GM12878 (cell line): Measurements from ENCODE around the gene ULBP3. TPM values are rescaled to one million over a fixed set of nuclear protein-coding genes. Genes with fewer than 3 reads are reported as not detected.
"Not testable (repeated sequence)": the region's sequence is repeated elsewhere in the genome, so short reads cannot be mapped to it uniquely, and the experiment has no call there.

Experiments
- ATAC-seq: fragments of 200-7000 bp; cut with Tn5 transposase; 3 replicates; pipeline ENCODE4 v1.9.1; 2020; ENCODE audit warnings: mild to moderate bottlenecking, moderate library complexity
- BruUV-seq: library from RNA; stranded (reverse); fragments of 400-500 nt; replicated peaks from 2 replicates; lab custom pipeline; 2021; lab: Mats Ljungman, UMichigan
- CTCF ChIA-PET: fragments of 300-600 bp; sonication (Branson Sonifier 250); formaldehyde crosslinking; extraction: SDS; loops from one replicate; lab custom pipeline; 2021; ENCODE audit warnings: inconsistent platforms; lab: Yijun Ruan, JAX
- POLR2A ChIA-PET: fragments of 350-600 bp; formaldehyde crosslinking; extraction: SDS; loops from one replicate; lab custom pipeline; 2021; ENCODE audit warnings: inconsistent platforms; lab: Charles Lee
- RAD21 ChIA-PET: fragments of 300-600 bp; sonication (Branson Sonifier 250); formaldehyde crosslinking; loops from one replicate; lab custom pipeline; 2023; ENCODE audit warnings: antibody characterized with exemption; ENCODE audit not compliant: unreplicated experiment; lab: Charles Lee
- SMC1A ChIA-PET: fragments of 300-600 bp; sonication (Branson Sonifier 250); formaldehyde crosslinking; loops from one replicate; lab custom pipeline; 2023; ENCODE audit not compliant: unreplicated experiment, uncharacterized antibody; lab: Charles Lee
- DNase-seq: peaks from one replicate; pipeline ENCODE4 v3.0.0-alpha.2; 2011; ENCODE audit warnings: low read depth, low spot score
- FAIRE-seq: peaks from 3 replicates; lab custom pipeline; 2011; peaks lifted over from hg19 to GRCh38; lab: Jason Lieb, UNC
- H2AFZ ChIP-seq: 2 replicates; pipeline ENCODE4 v1.6.0; 2011; ENCODE audit warnings: low read depth, low read length, control low read depth; ENCODE audit not compliant: control insufficient read depth
- H3K27ac ChIP-seq: 2 replicates; pipeline ENCODE4 v1.5.1; 2011; ENCODE audit warnings: control low read depth; ENCODE audit not compliant: control insufficient read depth, insufficient read depth
- H3K27me3 ChIP-seq, 2 experiments: replicated peaks in 1 of 2; 2 replicates each; pipeline versions ENCODE4 v1.6.0 to v1.6.1; 2011; ENCODE audit warnings: low read length in 1 of 2; ENCODE audit not compliant: control insufficient read depth in 2 of 2, insufficient read depth in 2 of 2
- H3K36me3 ChIP-seq, 2 experiments: 2 replicates each; pipeline ENCODE4 v1.5.1; 2011; ENCODE audit warnings: low read length in 1 of 2; ENCODE audit not compliant: control insufficient read depth in 2 of 2, insufficient read depth in 2 of 2
- H3K4me1 ChIP-seq: 2 replicates; pipeline ENCODE4 v1.6.1; 2011; ENCODE audit warnings: mild to moderate bottlenecking, low read length, moderate library complexity, mixed read lengths; ENCODE audit not compliant: control insufficient read depth, insufficient read depth
- H3K4me2 ChIP-seq: 2 replicates; pipeline ENCODE4 v1.6.0; 2011; ENCODE audit warnings: control low read depth; ENCODE audit not compliant: control insufficient read depth, insufficient read depth
- H3K4me3 ChIP-seq: fragments of 200-600 bp; sonication (generic); 2 replicates; pipeline ENCODE4 v1.5.1; 2016
- H3K79me2 ChIP-seq: 2 replicates; pipeline ENCODE4 v1.6.0; 2011; ENCODE audit warnings: low read length; ENCODE audit not compliant: control insufficient read depth, insufficient read depth
- H3K9ac ChIP-seq: 2 replicates; pipeline ENCODE4 v1.8.0; 2011; ENCODE audit warnings: low read length, control low read depth, mixed read lengths; ENCODE audit not compliant: control insufficient read depth, insufficient read depth
- H3K9me3 ChIP-seq: replicated peaks from 3 replicates; pipeline ENCODE4 v1.5.1; 2011; ENCODE audit warnings: mild to moderate bottlenecking, low read length; ENCODE audit not compliant: control insufficient read depth, insufficient read depth
- H4K20me1 ChIP-seq: 2 replicates; pipeline ENCODE4 v1.6.0; 2011; ENCODE audit not compliant: control insufficient read depth, insufficient read depth
- RAD51 ChIP-seq: fragments of 450-650 bp; IDR thresholded peaks from 2 replicates; pipeline ENCODE4 v1.6.1; 2016; ENCODE audit warnings: moderate library complexity, mild to moderate bottlenecking, inconsistent platforms
- TARDBP ChIP-seq: IDR thresholded peaks from 2 replicates; pipeline ENCODE4 v1.6.1; 2016; ENCODE audit warnings: borderline replicate concordance
- WGBS: methylation state at CpG from one replicate; pipeline ENCODE4 v1.1.6; 2016; ENCODE audit warnings: low lambda C conversion rate; ENCODE audit not compliant: insufficient replicate concordance, insufficient coverage; ENCODE audit errors: missing lambda C conversion rate; 5-methylcytosine and 5-hydroxymethylcytosine counted together
- in situ Hi-C: fragments of 300-500 bp; cut with MboI; formaldehyde crosslinking; loops from 9 replicates; pipeline ENCODE4 v1.14.3; 2018; ENCODE audit warnings: mixed read lengths
- intact Hi-C: fragments of 100-400 bp; cut with micrococcal nuclease; formaldehyde crosslinking; loops from one replicate; pipeline ENCODE4 v1.14.2; 2022; ENCODE audit not compliant: unreplicated experiment
- polyA plus RNA-seq, 11 experiments: library from polyadenylated mRNA; depleted of rRNA in 4 of 11; unstranded in 6 of 11; stranded (reverse) in 5 of 11; fragments of >200 nt; fragmentation: Nextera tagmentation in 4 of 11; fragmentation: Illumina TruSeq in 1 of 11; extraction: Ambion mirVana in 4 of 11; extraction: Trizol in 1 of 11; gene quantifications; 1 replicate in 1 of 11; 2 replicates in 10 of 11; pipeline versions ENCODE4 v1.2.1 to v1.2.3, GENCODE V29; 2011 to 2016; ENCODE audit warnings: inconsistent platforms in 2 of 11, missing spikeins in 2 of 11, low read depth in 1 of 11
- total RNA-seq, 4 experiments: library from RNA; depleted of rRNA in 3 of 4; stranded (reverse); fragments of >200 nt in 3 of 4; fragmentation: Illumina TruSeq in 1 of 4; extraction: Trizol in 1 of 4; gene quantifications; 2 replicates each; pipeline versions ENCODE4 v1.2.1 to v1.2.3, GENCODE V29; 2013 to 2021

The ULBP3 gene
- total and polyA plus RNA-seq, 10 of the 15 experiments (the other 5 are each of a cell fraction or from before 2014, with no cell fraction given): 0.08 to 0.16 TPM; not detected in 8

DNA sequence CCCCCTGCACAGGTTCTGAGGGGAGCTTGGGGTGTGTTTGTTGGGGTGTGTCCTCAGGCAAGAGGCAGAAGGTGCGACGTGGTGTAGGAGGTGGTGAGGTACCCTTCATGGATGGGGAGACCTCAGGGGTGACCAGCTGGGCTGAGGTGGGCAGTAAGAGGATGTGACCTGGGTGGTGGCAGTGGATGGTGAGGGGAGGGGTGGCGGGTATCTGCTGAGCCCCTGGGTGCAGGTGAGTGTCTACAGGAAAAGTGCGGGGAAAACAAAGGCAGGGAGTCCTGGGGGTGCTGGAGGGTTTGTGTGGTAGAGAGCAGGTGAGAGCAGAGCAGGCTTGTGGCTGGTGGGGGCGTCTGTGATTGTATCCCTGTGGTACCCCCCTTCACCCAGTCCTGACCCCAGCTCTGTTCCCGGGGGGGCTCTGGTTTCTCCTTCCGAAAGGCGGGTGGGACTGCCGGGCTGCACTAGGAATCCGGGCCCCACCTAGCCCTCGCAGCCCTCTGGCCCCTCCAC lies 44.2 kb downstream of the ULBP3 start (continued):
- TF ChIP-seq TARDBP: no peak
- no peak for TF ChIP-seq RAD51

DNA sequence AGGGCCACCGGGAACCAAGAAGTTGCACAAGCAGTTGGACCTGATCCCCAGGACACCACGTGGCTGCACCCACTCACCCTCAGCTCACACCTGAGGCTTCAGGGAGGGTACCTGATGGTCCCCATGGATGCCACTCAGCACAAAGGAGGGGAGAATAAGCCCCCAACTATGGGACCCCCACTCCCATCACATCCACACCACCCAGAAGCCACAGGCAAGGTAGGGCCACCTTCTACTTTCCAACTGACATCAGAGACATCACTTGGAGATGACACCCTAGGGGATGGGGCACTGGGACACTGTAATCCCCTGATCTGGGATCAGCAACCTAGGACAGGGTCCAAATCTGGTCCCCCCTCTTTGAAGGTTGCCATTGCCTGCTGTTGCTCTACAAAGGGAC lies 44.9 kb downstream of the ULBP3 start:
- not testable (repeated sequence) for BruUV-seq

DNA sequence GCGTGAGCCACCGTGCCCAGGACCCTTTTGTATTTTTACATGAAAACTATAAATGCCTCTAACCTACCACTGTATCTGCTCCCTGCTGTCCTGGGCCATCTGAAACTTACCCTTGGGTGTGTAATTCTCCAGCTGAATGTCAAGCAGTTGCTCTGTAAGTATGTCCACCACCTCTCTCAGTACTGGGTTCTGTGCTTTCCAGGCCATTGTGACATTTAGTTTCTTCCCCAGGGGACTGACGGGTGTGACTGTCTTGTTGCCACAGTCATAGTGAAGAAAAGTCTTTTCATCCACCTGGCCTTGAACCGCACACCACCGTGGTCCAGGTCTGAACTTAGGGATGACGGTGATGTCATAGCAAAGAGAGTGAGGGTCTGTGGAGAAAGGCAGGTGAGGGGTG lies 47.1 kb downstream of the ULBP3 start:
- H2AFZ ChIP-seq, in situ Hi-C loops, H3K27ac ChIP-seq, H4K20me1 ChIP-seq, CTCF ChIA-PET, H3K4me2 ChIP-seq, ATAC-seq, H3K4me3 ChIP-seq, DNase-seq, H3K9ac ChIP-seq, H3K4me1 ChIP-seq, H3K79me2 ChIP-seq, RAD21 ChIA-PET, H3K36me3 ChIP-seq, SMC1A ChIA-PET, H3K27me3 ChIP-seq, intact Hi-C loops, H3K9me3 ChIP-seq, FAIRE-seq, POLR2A ChIA-PET, BruUV-seq: not testable (repeated sequence)
- WGBS: 55% methylated on average over 2 of the region's 6 CpGs

More for the DNA sequence above, 44.9 kb downstream of the ULBP3 start:
- CTCF ChIA-PET, FAIRE-seq, H4K20me1 ChIP-seq, RAD21 ChIA-PET, H3K9ac ChIP-seq, in situ Hi-C loops, ATAC-seq, H3K27ac ChIP-seq, POLR2A ChIA-PET, SMC1A ChIA-PET, H3K4me2 ChIP-seq, H2AFZ ChIP-seq, H3K79me2 ChIP-seq, H3K9me3 ChIP-seq, intact Hi-C loops, H3K4me3 ChIP-seq, DNase-seq, H3K36me3 ChIP-seq, H3K4me1 ChIP-seq: not testable (repeated sequence)
- H3K27me3 ChIP-seq: peaks cover 0 to 10% of the 10 kb centered on the region in 2 experiments; a peak in 3 of 4 replicates
- WGBS: 8% methylated on average over 2 of the region's 2 CpGs
